Stimulated activated CD4-positive, alpha-beta T cell treated with anti-CD3 and anti-CD28 coated beads, Interleukin-15, amount 100 ng/mL, for 1 hour (primary cell): Measurements from ENCODE around the gene LANCL2.
"Not testable (repeated sequence)": the region's sequence is repeated elsewhere in the genome, so short reads cannot be mapped to it uniquely, and the experiment has no call there.

Source experiments
- DNase-seq, 2 donors: peaks; one replicate each; pipeline ENCODE4 v3.0.0-alpha.2; 2020; ENCODE audit warnings: low read depth in 1 of 2, low spot score in 1 of 2

Gene LANCL2

DNA sequence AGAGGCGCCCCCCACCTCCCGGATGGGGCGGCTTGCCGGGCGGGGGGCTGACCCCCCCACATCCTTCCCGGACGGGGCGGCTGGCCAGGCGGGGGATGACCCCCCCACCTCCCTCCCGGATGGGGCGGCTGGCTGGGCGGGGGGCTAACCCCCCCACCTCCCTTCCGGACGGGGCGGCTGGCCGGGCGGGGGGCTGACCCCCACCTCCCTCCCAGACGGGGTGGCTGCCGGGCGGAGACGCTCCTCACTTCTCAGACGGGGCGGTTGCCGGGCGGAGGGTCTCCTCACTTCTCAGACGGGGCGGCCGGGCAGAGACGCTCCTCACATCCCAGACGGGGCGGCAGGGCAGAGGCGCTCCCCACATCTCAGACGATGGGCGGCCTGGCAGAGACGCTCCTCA lies 37.4 kb downstream of the LANCL2 start:
- DNase-seq = not testable (repeated sequence)

DNA sequence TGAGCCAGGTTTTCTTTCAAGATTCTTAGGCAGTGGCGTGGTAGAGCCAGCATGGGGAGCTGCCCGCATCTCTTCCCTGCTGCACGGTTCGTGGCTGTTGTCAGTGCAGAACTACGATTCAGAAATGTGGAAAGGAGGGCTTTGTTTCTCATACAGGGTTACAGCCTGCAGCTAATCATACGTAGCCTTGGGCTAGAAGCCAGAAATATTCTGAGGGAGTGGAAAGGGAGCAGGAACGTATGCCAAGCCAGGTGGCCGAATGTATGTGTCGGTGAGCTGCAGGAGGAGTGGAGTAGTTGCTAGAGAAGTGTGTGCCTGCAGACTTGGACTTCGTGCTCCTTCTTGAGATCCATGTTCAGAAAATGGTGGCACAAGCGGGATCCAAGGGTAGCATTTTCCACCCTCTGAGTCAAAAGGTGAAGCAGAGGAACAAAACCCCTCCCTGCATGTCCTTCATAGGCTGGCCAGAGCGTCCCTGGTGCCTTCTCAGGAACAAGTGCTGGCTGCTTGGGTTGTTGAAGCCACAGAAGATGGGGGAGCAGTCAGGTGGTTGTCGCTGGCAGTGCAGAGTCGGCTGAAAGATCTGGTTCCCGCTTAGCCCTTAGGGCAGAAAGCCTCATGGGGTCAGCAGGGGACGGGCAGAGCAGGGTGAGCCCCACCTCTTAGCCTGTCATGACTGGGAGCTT lies 40.9 kb downstream of the LANCL2 start:
- DNase-seq = no peak

DNA sequence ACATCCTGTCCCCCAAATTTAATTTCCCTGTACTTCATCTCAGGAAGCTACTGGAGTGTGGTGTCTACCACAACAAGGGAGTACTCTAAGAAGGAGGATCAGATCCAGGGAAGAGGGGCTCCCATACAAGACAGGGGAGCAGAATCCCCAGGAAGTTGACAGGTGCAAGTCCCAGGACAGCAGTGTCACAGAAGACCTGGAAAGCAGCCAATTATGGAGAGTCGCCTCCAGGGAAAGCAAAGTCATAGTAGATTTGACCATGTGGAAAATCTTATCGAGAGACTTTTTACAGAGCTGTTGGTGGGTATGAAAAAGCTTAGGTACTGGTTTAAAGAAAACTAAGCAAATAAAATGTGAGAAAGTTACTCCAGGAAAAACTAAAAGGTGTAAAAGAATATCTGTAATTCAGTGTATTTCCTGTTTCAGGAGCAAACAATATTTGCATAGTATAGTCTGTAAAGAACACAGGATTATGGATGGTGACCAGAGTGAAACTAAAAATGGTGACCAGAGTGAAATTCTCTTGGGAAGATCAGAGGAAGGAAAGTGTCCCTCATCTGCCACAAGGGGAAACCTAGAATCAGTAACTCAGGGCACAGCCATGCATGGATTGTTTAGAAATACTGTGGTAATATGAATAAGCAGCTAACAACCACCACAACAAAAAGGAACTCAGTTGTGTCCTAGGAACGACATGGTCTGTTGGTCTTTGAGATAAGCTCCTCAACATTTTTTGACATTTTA lies 44.5 kb downstream of the LANCL2 start:
- no peak for DNase-seq

DNA sequence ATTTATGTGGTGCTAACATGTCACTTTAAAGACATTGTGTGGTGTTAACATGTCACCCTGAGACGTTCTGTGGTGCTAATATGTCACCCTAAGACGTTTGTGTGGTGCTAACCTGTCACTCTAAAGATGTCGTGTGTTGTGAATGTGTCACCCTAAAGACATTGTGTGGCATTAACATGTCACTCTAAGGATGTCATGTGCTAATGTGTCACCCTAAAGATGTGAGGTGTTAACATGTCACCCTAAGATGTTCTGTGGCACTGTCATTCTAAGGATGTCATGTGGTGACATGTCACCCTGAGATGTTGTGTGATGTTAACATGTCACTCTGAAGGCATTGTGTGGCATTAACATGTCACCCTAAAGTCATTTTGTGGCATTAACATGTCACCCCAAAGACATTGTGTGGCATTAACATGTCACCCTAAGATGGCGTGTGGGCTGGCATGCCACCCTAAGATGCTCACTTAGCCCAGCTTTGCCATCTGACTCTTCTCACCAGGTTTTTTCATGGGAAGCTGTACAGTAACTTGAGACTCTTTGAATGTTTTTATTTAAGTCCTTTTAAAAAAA lies 45.6 kb downstream of the LANCL2 start:
- DNase-seq = no peak

DNA sequence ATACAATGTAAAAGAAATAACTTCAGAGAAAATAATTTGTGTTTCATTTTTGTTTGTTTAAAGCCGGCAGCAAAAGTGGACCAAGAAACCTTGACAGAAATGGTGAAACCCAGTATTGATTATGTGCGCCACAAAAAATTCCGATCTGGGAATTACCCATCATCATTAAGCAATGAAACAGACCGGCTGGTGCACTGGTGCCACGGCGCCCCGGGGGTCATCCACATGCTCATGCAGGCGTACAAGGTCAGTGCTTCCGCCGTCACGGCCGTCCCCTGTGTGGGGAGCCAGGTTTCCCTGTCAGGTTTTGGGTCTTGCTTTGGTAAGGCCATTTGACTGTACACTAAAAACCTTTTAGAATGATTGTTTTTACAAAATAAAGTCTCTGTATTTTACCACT lies 46.7 kb downstream of the LANCL2 start:
- DNase-seq = no peak

DNA sequence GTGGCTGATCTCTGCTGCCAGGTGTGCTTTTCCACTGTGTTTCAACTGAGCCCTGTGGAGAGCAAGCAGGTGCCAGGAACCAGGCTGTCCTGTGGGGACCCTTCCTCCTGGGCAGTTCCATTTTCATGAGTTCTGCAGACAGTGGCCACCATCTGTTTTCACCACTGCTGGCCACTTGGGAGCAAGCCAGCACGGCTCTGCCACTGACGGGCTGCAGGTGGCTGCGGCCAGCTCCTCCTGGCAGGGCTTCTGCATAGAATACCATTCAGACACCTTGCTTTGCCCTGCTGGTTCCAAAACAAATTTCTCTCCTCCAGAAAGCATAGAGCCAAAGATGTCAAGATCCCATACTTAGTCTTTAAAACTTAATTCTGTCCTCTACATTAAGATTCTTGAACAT lies 48.3 kb downstream of the LANCL2 start:
- DNase-seq = no peak

DNA sequence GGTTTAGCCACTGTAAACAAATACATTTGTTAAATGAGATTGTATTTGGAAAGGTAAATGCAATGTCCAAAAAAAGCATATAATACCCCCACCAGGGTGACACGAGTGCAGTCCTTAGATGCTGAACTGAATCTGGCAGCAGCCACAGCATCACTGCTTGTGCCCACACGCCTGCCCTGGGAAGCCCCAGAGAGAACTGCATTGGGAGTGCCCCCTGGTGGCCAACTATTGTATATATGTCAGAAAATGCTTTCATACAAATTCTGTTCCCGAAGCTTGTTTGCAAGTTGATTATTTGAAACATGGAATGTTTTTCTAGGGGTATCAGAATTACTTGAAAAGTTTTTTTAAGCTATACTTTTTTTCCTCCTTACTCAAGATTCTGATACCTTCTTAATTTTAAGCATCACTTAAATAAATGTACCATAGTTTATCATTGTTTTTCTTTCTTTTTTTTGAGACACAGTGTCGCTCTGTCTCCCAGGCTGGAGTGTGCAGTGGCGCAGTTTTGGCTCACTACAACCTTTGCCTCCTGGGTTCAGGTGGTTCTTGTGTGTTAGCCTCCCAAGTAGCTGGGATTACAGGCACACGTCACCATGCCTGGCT lies 50.1 kb downstream of the LANCL2 start:
- peak; percentile 56 to 69 for DNase-seq

DNA sequence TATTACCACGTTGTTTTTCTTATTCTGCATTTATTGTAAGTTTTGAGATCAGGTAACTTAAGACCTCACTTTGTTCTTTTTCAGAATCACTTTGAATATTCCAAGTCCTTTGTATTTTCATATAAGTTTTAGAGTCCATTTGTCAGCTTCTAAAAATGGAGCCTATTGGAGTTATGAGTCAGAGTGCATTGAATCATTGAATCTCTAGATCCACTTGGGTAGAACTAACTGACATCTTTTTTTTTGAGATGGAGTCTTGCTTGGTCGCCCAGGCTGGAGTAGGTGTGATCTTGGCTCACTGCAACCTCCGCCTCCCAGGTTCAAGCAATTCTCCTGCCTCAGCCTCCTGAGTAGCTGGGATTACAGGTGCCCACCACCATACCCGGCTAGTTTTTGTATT lies 52.3 kb downstream of the LANCL2 start:
- DNase-seq = not testable (repeated sequence)

DNA sequence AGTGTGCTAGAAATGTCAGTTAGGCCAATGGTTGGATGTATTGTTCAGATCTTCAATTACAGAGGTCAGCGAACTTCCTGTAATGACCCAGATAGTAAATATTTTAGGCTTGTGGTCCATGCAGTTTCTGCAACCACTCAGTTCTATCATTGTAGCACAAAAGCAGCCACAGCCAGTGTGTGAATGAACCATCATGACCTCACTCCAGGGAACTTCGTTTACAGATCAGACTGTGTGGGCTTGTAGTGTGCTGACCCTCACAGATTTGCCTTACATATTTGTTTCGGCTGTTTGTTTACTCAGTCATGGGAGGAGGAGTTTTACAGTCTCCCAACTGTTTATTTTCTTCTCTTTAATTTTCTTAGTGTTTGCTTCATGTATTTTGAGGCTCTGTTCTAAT lies 55.4 kb downstream of the LANCL2 start:
- no peak for DNase-seq

DNA sequence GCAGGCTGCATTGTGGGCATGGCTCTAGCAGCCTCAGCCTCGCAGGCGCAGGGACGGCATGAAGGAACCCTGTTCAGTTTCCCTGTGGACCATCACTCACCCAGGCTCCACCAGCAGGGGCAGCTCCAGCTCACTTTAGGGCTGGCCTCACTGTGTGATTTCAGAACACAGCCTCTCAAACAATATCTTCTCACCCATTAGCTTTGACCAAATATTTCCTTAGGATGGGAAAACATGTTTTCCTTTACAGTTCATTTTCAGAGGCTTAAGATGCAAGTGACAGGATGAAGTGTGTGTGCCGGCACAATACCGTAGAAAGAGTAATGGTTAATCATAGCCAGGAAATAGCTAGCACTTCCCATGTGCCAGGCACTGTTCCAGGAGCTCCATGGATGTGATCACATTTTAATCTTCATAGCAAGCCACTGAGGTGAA lies 58.2 kb downstream of the LANCL2 start:
- no peak for DNase-seq

DNA sequence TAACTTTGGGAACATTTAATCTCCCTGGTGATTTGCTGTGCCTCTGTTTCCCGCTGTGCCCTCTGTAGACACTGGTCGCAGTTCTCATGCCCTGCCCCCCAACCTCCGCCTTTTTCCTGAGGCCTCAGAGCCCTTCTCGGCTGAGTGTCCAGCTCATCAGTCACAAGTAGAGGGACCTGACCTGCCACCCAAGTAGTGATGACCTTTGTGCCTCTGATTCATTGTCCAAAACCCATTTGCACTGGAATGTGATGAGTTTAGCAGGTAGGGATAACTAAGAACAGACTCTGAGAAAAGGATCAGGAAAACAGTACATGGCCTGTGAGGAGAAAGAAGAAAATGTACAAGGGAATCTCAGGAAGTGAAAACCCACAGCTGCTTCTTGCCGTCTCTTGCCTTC lies 58.8 kb downstream of the LANCL2 start:
- no peak for DNase-seq

DNA sequence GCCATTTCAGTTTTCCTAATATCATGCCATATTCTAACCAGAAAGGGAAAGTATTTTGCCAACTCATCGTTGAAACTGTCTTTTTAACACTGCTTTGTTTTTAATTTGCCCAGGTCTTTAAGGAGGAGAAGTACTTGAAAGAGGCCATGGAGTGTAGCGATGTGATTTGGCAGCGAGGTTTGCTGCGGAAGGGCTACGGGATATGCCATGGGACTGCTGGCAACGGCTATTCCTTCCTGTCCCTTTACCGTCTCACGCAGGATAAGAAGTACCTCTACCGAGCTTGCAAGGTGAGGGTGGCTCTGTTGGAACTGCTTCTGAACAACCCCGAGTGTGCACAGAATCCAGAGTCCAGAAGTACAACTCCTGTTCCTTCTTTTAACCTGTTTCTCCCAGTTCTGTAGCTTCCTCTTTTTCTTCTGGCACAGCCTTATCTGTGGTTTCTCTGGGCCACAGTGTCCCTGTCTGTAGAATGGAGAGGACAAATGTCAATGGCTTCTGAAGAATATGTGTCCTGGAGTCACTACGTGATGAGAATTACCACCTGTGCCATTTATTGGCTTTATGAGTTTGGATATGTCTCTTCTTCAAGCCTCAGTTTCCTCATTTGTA lies 60.1 kb downstream of the LANCL2 start:
- DNase-seq = no peak

DNA sequence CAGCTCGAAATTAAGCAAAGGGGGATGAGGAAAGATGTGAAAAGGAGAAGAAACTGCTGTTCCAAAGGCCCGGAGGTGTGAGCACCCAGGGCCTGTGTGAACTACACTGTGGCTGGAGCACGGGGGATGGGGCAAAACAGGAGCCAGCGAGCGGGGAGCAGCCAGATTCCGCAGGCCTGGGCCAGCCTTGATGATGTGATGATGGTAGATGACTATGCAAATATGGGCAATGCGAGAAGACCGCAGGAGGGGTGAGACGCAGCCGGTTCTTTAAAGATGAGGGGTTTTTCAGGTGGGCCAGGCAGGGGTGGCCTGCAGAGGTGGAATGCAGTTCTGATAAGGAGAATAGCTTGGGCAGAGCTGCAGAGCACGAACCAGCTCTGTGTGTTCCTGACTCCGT lies 61.5 kb downstream of the LANCL2 start:
- no peak for DNase-seq

DNA sequence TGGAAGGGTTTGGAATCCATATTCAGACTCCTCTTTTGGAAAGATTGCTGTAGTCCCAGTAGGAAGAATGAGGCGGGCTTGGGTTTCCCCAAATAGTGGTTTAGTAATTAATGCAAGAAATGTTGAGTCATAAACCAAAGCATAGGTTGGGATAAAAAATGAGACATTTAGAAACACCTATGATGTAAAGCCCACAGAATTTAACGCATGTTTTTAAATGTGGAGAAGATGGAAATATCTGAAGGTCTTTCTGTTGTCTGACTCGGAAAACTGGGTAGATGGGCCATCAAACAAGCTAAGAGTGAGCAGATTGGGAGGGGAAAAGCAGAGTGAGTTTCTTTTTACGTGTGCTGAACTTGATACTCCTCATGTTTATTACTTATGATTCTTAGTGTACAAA lies 62.2 kb downstream of the LANCL2 start:
- DNase-seq = no peak

DNA sequence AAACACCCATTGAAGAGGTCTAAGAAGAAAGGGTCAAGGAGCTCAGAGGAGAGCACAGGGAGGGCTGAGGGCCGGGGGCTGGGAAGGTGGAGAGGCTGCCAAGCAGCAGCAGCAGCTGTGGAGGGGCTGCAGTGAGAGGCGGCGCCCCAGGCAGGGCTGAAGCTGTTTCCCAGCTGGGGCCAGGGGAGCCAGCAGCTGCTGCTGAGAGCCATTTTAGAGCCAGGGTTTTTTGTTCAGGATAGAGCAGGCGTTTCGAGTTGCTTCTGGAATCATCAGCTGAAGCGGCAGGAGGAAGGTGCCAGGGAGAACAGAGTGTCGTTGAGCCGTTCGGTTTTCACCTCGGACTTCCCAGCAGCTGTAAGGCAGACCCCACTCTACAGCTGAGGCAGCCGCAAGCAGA lies 62.7 kb downstream of the LANCL2 start:
- DNase-seq = no peak

DNA sequence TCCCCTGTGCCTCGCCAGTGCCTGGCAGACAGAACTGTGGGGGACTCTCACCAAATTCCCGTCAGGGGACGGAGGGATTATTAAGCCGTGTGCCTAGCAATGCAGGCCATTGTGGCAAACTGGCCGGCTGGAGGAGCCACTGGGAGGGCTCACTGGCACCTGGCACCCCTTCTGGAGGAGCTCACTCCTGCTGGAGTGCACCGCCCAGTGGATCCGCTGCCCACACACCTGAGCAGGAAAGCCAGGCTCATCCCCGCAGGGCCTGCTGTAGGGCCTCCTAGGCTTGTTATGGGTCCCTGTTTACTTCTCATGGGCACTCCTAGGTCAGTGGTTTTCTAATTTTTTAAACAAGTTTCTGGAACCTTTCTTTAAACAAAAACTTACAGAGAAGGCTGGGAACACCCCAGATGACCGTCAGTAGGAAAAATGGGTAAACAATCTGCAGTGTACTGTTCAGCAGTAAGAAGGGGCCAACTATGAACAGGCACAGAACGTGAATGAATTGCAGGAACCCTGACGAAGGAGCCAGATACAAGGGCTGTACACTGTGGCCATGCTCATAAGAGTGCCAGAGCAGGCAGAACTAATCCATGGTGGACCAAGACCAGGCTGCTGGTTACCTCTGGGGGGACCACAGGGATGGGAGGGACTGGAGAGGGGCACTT lies 64.8 kb downstream of the LANCL2 start:
- DNase-seq = no peak

DNA sequence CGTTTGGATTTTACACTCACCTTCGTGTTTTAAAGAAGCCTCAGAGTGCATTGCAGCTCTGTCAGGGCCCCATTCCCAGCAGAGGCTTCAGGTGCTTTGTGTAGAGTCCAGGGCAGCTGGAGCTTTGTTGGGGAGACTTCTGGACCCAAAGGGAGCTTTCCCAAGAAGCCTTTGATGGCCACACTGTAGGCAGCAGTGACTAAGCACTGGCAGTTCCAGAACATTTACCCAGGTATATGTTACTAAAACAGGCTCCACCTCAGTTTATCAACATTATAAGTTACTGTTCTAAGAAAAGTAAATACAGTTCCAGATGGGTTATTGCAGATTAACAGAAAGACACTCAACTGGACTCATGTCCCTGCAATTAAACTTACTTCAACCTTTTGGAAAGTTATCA lies 66.8 kb downstream of the LANCL2 start:
- DNase-seq = no peak

DNA sequence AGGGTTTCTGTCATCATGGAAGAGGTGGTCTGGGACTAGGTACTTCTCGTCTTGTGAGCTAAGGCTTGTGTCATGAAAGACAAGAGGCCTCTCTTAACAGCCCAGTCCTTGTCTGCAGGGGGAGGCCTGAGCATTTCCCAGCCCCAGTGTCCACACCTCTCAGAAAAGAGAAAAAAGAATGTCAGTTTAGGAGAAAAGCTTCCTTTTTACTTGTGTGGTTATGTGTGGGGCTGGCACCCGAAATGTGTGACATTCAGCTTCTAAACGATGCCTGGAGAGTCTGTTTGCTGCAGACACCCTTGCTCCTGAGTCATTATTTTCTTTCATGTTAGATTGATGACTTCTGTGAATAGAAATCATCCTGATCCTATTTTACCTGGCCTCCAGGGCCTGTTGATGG lies 67.4 kb downstream of the LANCL2 start:
- no peak for DNase-seq

DNA sequence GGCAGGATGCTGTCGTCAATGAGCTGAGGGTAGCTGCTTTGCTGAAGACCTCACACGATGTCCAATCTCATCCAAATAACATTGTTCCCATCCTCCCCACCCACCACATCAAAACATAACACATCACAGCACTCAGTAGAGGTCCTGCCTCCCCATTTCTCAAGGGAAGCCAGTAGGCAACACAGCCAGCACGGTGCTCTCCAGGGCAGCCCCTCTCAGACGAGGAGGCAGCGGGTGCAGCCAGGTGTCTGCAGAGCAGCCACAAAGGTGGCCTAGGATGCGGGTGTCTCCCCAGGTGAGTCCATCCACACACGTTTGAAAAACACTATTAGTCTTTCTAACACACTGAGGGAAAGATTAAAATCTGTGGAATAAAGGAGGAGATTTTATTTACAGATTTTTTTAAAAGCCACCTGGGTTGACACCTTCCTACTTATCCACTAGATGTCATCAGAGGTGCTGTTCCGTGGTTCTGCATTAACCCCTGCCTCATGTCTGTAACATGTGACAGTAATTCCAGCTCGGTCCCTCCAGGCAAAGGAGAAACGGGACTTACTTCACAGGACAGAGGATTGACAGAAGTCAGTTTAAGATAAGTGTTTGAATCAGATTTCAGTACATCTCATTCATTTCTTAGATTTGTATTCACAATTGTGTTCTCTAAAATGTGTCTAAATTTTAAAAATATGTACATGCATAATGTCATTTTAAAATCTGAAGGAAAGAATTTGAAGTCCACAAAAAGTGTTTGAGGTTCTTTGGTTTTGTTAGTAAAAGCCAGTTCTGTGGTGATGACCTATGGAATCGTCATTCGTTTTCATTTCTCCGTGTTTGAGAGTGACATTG lies 68.0 kb downstream of the LANCL2 start:
- no peak for DNase-seq

DNA sequence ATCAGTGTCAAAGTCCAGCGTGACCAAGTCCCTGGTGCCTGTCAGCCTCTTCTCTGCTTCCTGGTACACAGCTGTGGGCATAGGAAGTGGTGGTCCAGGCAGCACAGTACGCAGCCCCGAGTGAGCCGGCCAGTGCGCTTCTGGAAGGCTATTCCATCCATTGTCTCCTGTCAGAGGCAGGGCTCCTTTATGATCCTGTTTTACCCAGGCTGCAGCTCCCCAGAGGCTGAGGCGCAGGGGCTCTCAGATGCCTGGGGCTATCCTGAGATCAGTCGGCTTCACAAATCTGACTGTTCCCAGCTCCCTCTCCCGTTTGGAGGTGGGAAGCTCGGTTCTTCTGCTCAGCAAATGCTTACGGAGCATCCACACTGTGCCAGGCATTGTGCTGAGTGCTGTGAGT lies 70.3 kb downstream of the LANCL2 start:
- DNase-seq = no peak
